Vagina (tissue), 2 donors: ENCODE data around the gene ECE1.

Experiments used
- CTCF ChIP-seq, 3 experiments: fragments of 450-650 bp in 2 of 3; fragments of 200-600 bp in 1 of 3; sonication (generic) in 1 of 3; IDR thresholded peaks; one replicate each; pipeline ENCODE4 v1.5.1; 2017 to 2019; ENCODE audit warnings: antibody characterized with exemption in 3 of 3, mild to moderate bottlenecking in 2 of 3, moderate library complexity in 2 of 3
- POLR2A ChIP-seq, 2 donors: fragments of 450-650 bp; IDR thresholded peaks; one replicate each; pipeline ENCODE4 v1.6.1; 2017; ENCODE audit warnings: antibody characterized with exemption in 2 of 2, mild to moderate bottlenecking in 2 of 2, moderate library complexity in 2 of 2

GRCh38 chr1:21242846-21243245 is 47.4 kb downstream of the ECE1 start:
- no peak for TF ChIP-seq CTCF (IDR thresholded peaks at IDR 0.05)
- TF ChIP-seq POLR2A (IDR thresholded peaks at IDR 0.05) = no peak
